Measurements from ENCODE around the gene GAS7. TPM values are rescaled to one million over a fixed set of nuclear protein-coding genes. Genes with fewer than 3 reads are reported as not detected.

Gene GAS7
- total and polyA plus RNA-seq, 2 of the 13 experiments (the other 11 are each of a cell fraction or from before 2014, with no cell fraction given) = 1.0 to 5.2 TPM

- peaks cover 0 to 10% of the 10 kb centered on the region in 2 experiments; a peak in 2 of 5 replicates for H3K27me3 ChIP-seq (ENCODE audit: control insufficient read depth in 1 of 2, insufficient read depth in 2 of 2, low read length in 2 of 2)
- no peak overlapping the region for H2AFZ ChIP-seq (ENCODE audit: low read length)
- H3K79me2 ChIP-seq (ENCODE audit: insufficient read depth, low read length) = no peaks in the 10 kb centered on the region
- H3K9ac ChIP-seq (ENCODE audit: insufficient read depth, low read depth, low read length) = no peak overlapping the region
- CTCF ChIA-PET (ENCODE audit: low intra/inter-chr PET ratio, low total read pairs) = no interaction called here
- intact Hi-C loops (cut with micrococcal nuclease; ENCODE audit: unreplicated experiment) (no loop called here), in situ Hi-C loops (cut with HindIII; ENCODE audit: extremely low pct_ligation_motif_present, low pct_unique_long_range_greater_than_20kb) (loop anchor here (25.0 kb wide), 1 partner anchor 95 kb away; no protein-coding TSS in a partner anchor)
- FAIRE-seq (no peak), DNase-seq (ENCODE audit: low spot score) (no peak), ATAC-seq (no peak)
- H3K4me3 ChIP-seq (replicated peaks in 1 of 3; ENCODE audit: insufficient read depth in 1 of 3, low read depth in 2 of 3, low read length in 3 of 3) = no peak overlapping the region
- no peaks in the 10 kb centered on the region for H3K36me3 ChIP-seq (replicated peaks in 1 of 2; ENCODE audit: control insufficient read depth in 1 of 2, insufficient read depth in 2 of 2, low read length in 2 of 2)
- H4K20me1 ChIP-seq (ENCODE audit: insufficient read depth, low read length) = no peaks in the 10 kb centered on the region
- H3K9me3 ChIP-seq (ENCODE audit: low read length) = peaks cover 26% of the 10 kb centered on the region
- no peak overlapping the region for H3K4me2 ChIP-seq (ENCODE audit: low read depth, low read length)
- 61% methylated on average over 3 of the region's 4 CpGs for WGBS (ENCODE audit: low lambda C conversion rate)
- POLR2A ChIA-PET = no interaction called here
- BruUV-seq (replicated peaks) = no TSS peak
- H3K4me1 ChIP-seq (ENCODE audit: insufficient read depth, low read length) = no peaks in the 10 kb centered on the region
- TF ChIP-seq ZNF709 (CRISPR knock-in tag; IDR thresholded peaks at IDR 0.05) = no peak
- TF ChIP-seq MBNL3 (CRISPR knock-in tag; conservative IDR thresholded peaks at IDR 0.05) = no peak
- no peak for TF ChIP-seq ZBTB49 (CRISPR knock-in tag; IDR thresholded peaks at IDR 0.05; ENCODE audit: borderline replicate concordance)
- TF ChIP-seq ZNF644 (CRISPR knock-in tag; IDR thresholded peaks at IDR 0.05; ENCODE audit: low read depth) = no peak
- TF ChIP-seq SOX5 (CRISPR knock-in tag; IDR thresholded peaks at IDR 0.05; ENCODE audit: borderline replicate concordance) = no peak
- TF ChIP-seq ZUFSP (CRISPR knock-in tag; IDR thresholded peaks at IDR 0.05; ENCODE audit: borderline replicate concordance) = no peak
- TF ChIP-seq ZNF556 (CRISPR knock-in tag; IDR thresholded peaks at IDR 0.05; ENCODE audit: borderline replicate concordance) = no peak
- TF ChIP-seq IKZF4 (CRISPR knock-in tag; IDR thresholded peaks at IDR 0.05; ENCODE audit: borderline replicate concordance, low read depth, not compliant biosample characterization) = no peak
- no peak for TF ChIP-seq ATF3 (CRISPR knock-in tag; IDR thresholded peaks at IDR 0.05)
- no peak for TF ChIP-seq DPF2 (CRISPR knock-in tag; IDR thresholded peaks at IDR 0.05; ENCODE audit: borderline replicate concordance, low read depth)
- no peak for TF ChIP-seq ZNF232 (CRISPR knock-in tag; IDR thresholded peaks at IDR 0.05; ENCODE audit: borderline replicate concordance)
- TF ChIP-seq AGO1 (IDR thresholded peaks at IDR 0.05; ENCODE audit: low read depth, low read length, poor library complexity, severe bottlenecking) = no peak
- TF ChIP-seq HOMEZ (CRISPR knock-in tag; IDR thresholded peaks at IDR 0.05; ENCODE audit: low read depth) = no peak
- TF ChIP-seq TBX3 (IDR thresholded peaks at IDR 0.05; ENCODE audit: borderline replicate concordance) = no peak
- no peak for TF ChIP-seq NCOA5 (CRISPR knock-in tag; IDR thresholded peaks at IDR 0.05)
- no peak for TF ChIP-seq IRF9 (CRISPR knock-in tag; IDR thresholded peaks at IDR 0.05; ENCODE audit: borderline replicate concordance)
- no peak for TF ChIP-seq SETDB1 (CRISPR knock-in tag; IDR thresholded peaks at IDR 0.05; ENCODE audit: borderline replicate concordance)
- H3K27ac ChIP-seq (ENCODE audit: extremely low read length, insufficient read depth, low read length) = no peak overlapping the region
Measured at GRCh38 chr17:10207153-10207552, 8.7 kb upstream of the GAS7 start.
